GM12878 (cell line): ENCODE data around the gene ADCY1.

Source experiments
- CBX5 ChIP-seq: sonication (generic); IDR thresholded peaks from 2 replicates; pipeline ENCODE4 v1.6.1; 2016; ENCODE audit warnings: low read depth, moderate library complexity, mild to moderate bottlenecking, inconsistent platforms
- FOXM1 ChIP-seq: IDR thresholded peaks from 2 replicates; pipeline ENCODE4 v1.6.1; 2012; ENCODE audit warnings: low read depth, mild to moderate bottlenecking, inconsistent platforms, low read length, moderate library complexity
- GATAD2B ChIP-seq: fragments of 450-650 bp; conservative IDR thresholded peaks from 2 replicates; pipeline ENCODE4 v1.6.1; 2017; ENCODE audit warnings: low read depth, mild to moderate bottlenecking, moderate library complexity
- RAD21 ChIP-seq: IDR thresholded peaks from 2 replicates; pipeline ENCODE4 v1.6.1; 2011; ENCODE audit warnings: mild to moderate bottlenecking, low read depth, low read length, moderate library complexity; ENCODE audit not compliant: insufficient read depth
- RB1 ChIP-seq: fragments of 450-650 bp; formaldehyde crosslinking; IDR thresholded peaks from 2 replicates; pipeline ENCODE4 v1.6.1; 2017; ENCODE audit warnings: mild to moderate bottlenecking, borderline replicate concordance
- RBBP5 ChIP-seq: fragments of 200-600 bp; sonication (generic); conservative IDR thresholded peaks from 2 replicates; pipeline ENCODE4 v1.6.1; 2016
- RCOR1 ChIP-seq: conservative IDR thresholded peaks from 2 replicates; pipeline ENCODE4 v1.6.1; 2012; ENCODE audit warnings: low read depth, low read length, improper control_type of control experiment
- RELA ChIP-seq: fragments of 450-650 bp; IDR thresholded peaks from 2 replicates; pipeline ENCODE4 v1.8.0; 2014; ENCODE audit warnings: borderline replicate concordance; ENCODE audit not compliant: partially characterized antibody
- SMAD5 ChIP-seq: IDR thresholded peaks from 2 replicates; pipeline ENCODE4 v1.6.1; 2016; ENCODE audit warnings: antibody characterized with exemption, low read depth
- SMC3 ChIP-seq: IDR thresholded peaks from 2 replicates; pipeline ENCODE4 v1.6.1; 2011; ENCODE audit warnings: low read length, improper control_type of control experiment, borderline replicate concordance
- ZBED1 ChIP-seq: IDR thresholded peaks from 2 replicates; pipeline ENCODE4 v1.6.1; 2016; ENCODE audit warnings: borderline replicate concordance
- TF ChIP-seq, protein P1 (sequence below), 3 experiments: IDR thresholded peaks in 2 of 3; conservative IDR thresholded peaks in 1 of 3; 2 replicates each; pipeline ENCODE4 v1.5.1; 2011; ENCODE audit warnings: low read depth in 3 of 3, low read length in 3 of 3, mild to moderate bottlenecking in 3 of 3, control low read depth in 2 of 3, moderate library complexity in 2 of 3, inconsistent platforms in 1 of 3, mixed read lengths in 1 of 3; ENCODE audit not compliant: control insufficient read depth in 2 of 3, insufficient read depth in 1 of 3; ENCODE audit errors: extremely low read depth in 1 of 3
- TF ChIP-seq, protein P2 (sequence below): fragments of 450-650 bp; IDR thresholded peaks from 2 replicates; pipeline ENCODE4 v1.6.1; 2017; ENCODE audit warnings: mild to moderate bottlenecking
- TF ChIP-seq, protein P3 (sequence below): IDR thresholded peaks from 2 replicates; pipeline ENCODE4 v1.6.1; 2011; ENCODE audit warnings: mild to moderate bottlenecking, low read depth, low read length, moderate library complexity; ENCODE audit not compliant: insufficient replicate concordance

DNA sequence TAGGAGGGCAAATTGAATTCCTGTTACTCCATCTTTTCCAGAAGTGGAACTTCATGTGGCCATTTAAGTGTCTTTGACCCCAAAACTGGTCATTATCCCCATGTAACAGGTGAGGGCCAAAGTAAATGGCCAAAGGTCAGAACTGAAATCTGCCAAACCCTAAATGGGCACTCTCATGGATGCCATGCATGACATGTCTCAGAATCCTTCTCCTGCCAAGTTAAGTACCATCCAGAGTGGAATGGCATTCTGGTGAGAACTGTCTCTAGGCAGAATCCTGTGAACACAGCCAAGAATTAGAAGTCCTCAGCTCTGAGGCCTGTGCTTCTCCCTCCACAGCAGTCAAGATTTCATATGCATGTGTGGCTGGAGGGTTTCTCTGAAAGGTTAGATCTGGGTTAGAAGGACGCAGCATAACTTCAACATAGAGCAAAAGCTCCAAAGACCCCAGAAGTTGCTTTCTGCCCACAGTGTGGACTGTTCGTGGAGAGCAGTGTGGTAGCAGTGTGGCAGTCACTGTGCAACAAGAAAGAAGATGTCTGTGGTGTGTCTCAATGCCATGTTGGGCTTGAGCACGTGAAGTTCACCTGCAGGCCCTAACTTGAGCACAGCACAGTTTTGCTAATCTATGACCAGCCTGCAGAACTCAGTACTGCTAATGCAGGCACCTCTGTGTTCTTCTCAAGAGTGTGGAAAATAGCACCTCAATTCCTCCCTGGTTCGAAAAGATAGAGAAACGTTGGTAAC is 121.3 kb downstream of the ADCY1 start:
- TF ChIP-seq CBX5 (no peak), ZBED1 (no peak), SMC3 (no peak), RB1 (no peak), FOXM1 (no peak), RAD21 (no peak), RCOR1 (no peak), RELA (no peak), GATAD2B (no peak), SMAD5 (no peak), RBBP5 (no peak)
- TF ChIP-seq, protein P1, sequence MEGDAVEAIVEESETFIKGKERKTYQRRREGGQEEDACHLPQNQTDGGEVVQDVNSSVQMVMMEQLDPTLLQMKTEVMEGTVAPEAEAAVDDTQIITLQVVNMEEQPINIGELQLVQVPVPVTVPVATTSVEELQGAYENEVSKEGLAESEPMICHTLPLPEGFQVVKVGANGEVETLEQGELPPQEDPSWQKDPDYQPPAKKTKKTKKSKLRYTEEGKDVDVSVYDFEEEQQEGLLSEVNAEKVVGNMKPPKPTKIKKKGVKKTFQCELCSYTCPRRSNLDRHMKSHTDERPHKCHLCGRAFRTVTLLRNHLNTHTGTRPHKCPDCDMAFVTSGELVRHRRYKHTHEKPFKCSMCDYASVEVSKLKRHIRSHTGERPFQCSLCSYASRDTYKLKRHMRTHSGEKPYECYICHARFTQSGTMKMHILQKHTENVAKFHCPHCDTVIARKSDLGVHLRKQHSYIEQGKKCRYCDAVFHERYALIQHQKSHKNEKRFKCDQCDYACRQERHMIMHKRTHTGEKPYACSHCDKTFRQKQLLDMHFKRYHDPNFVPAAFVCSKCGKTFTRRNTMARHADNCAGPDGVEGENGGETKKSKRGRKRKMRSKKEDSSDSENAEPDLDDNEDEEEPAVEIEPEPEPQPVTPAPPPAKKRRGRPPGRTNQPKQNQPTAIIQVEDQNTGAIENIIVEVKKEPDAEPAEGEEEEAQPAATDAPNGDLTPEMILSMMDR (IDR thresholded peaks at IDR 0.05 in 2 of 3, conservative IDR thresholded peaks at IDR 0.05 in 1 of 3; ENCODE audit: control insufficient read depth in 2 of 3, extremely low read depth in 1 of 3, insufficient read depth in 1 of 3, low read depth in 3 of 3, low read length in 3 of 3) = no peak
- TF ChIP-seq, protein P2, sequence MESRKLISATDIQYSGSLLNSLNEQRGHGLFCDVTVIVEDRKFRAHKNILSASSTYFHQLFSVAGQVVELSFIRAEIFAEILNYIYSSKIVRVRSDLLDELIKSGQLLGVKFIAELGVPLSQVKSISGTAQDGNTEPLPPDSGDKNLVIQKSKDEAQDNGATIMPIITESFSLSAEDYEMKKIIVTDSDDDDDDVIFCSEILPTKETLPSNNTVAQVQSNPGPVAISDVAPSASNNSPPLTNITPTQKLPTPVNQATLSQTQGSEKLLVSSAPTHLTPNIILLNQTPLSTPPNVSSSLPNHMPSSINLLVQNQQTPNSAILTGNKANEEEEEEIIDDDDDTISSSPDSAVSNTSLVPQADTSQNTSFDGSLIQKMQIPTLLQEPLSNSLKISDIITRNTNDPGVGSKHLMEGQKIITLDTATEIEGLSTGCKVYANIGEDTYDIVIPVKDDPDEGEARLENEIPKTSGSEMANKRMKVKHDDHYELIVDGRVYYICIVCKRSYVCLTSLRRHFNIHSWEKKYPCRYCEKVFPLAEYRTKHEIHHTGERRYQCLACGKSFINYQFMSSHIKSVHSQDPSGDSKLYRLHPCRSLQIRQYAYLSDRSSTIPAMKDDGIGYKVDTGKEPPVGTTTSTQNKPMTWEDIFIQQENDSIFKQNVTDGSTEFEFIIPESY = no peak
- TF ChIP-seq, protein P3, sequence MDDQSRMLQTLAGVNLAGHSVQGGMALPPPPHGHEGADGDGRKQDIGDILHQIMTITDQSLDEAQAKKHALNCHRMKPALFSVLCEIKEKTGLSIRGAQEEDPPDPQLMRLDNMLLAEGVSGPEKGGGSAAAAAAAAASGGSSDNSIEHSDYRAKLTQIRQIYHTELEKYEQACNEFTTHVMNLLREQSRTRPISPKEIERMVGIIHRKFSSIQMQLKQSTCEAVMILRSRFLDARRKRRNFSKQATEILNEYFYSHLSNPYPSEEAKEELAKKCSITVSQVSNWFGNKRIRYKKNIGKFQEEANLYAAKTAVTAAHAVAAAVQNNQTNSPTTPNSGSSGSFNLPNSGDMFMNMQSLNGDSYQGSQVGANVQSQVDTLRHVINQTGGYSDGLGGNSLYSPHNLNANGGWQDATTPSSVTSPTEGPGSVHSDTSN = no peak
